Neuron (in vitro differentiated cells): ENCODE data around the gene SLC22A13.
"Not testable (repeated sequence)": the region's sequence is repeated elsewhere in the genome, so short reads cannot be mapped to it uniquely, and the experiment has no call there.

Experiments
- H2AFZ ChIP-seq: one replicate; pipeline ENCODE4 v1.6.1; 2013; ENCODE audit warnings: low read depth, mild to moderate bottlenecking, inconsistent platforms, low read length, moderate library complexity
- H3K27me3 ChIP-seq: one replicate; pipeline ENCODE4 v1.6.1; 2013; ENCODE audit warnings: low read length; ENCODE audit not compliant: insufficient read depth
- H3K36me3 ChIP-seq: one replicate; pipeline ENCODE4 v1.6.1; 2013; ENCODE audit warnings: low read length; ENCODE audit not compliant: insufficient read depth
- H3K4me1 ChIP-seq: one replicate; pipeline ENCODE4 v1.6.1; 2013; ENCODE audit warnings: low read length; ENCODE audit not compliant: insufficient read depth
- H3K4me3 ChIP-seq: 2 replicates; pipeline ENCODE4 v1.5.1; 2013; ENCODE audit warnings: mild to moderate bottlenecking, low read length, moderate library complexity
- H3K9me3 ChIP-seq: one replicate; pipeline ENCODE4 v1.6.1; 2013; ENCODE audit warnings: low read length

The SLC22A13 gene

GRCh38 chr3:38297053-38297452, 31.4 kb downstream of the SLC22A13 start:
- H3K4me1 ChIP-seq: not testable (repeated sequence)

GRCh38 chr3:38297537-38297936, 31.9 kb downstream of the SLC22A13 start:
- Histone ChIP-seq H3K36me3 (no peaks in the 10 kb centered on the region), H3K4me3 (no peak overlapping the region), H2AFZ (no peak overlapping the region), H3K4me1 (no peaks in the 10 kb centered on the region), H3K27me3 (no peaks in the 10 kb centered on the region), H3K9me3 (no peaks in the 10 kb centered on the region)

More at GRCh38 chr3:38297053-38297452, 31.4 kb downstream of the SLC22A13 start:
- H2AFZ ChIP-seq, H3K4me3 ChIP-seq, H3K27me3 ChIP-seq, H3K36me3 ChIP-seq, H3K9me3 ChIP-seq: not testable (repeated sequence)

GRCh38 chr3:38297947-38298711, 32.5 kb downstream of the SLC22A13 start:
- H3K36me3 ChIP-seq: no peaks in the 10 kb centered on the region
- H3K27me3 ChIP-seq: no peaks in the 10 kb centered on the region
- H3K4me3 ChIP-seq: no peak overlapping the region
- no peaks in the 10 kb centered on the region for H3K4me1 ChIP-seq
- H3K9me3 ChIP-seq: no peaks in the 10 kb centered on the region
- H2AFZ ChIP-seq: no peak overlapping the region

GRCh38 chr3:38306941-38307340, 41.3 kb downstream of the SLC22A13 start:
- H2AFZ ChIP-seq: no peak overlapping the region
- no peak overlapping the region for H3K4me3 ChIP-seq
- no peaks in the 10 kb centered on the region for H3K36me3 ChIP-seq
- no peaks in the 10 kb centered on the region for H3K4me1 ChIP-seq
- H3K27me3 ChIP-seq: peaks cover 3% of the 10 kb centered on the region
- no peaks in the 10 kb centered on the region for H3K9me3 ChIP-seq

- H2AFZ ChIP-seq: no peak overlapping the region
- no peaks in the 10 kb centered on the region for H3K36me3 ChIP-seq
These were observed 42.0 kb downstream of the SLC22A13 start for GRCh38 chr3:38307599-38307998.

GRCh38 chr3:38308456-38308855, 42.8 kb downstream of the SLC22A13 start:
- no peaks in the 10 kb centered on the region for H3K4me1 ChIP-seq
- H3K36me3 ChIP-seq: no peaks in the 10 kb centered on the region
- no peaks in the 10 kb centered on the region for H3K9me3 ChIP-seq
- H3K4me3 ChIP-seq: no peak overlapping the region
- H2AFZ ChIP-seq: no peak overlapping the region
- H3K27me3 ChIP-seq: peaks cover 3% of the 10 kb centered on the region

More at GRCh38 chr3:38307599-38307998, 42.0 kb downstream of the SLC22A13 start:
- H3K9me3 ChIP-seq: no peaks in the 10 kb centered on the region
- H3K4me1 ChIP-seq: no peaks in the 10 kb centered on the region
- H3K4me3 ChIP-seq: no peak overlapping the region
- peaks cover 3% of the 10 kb centered on the region for H3K27me3 ChIP-seq

- H3K27me3 ChIP-seq: peaks cover 11% of the 10 kb centered on the region
- no peak overlapping the region for H2AFZ ChIP-seq
- no peaks in the 10 kb centered on the region for H3K9me3 ChIP-seq
- H3K36me3 ChIP-seq: no peaks in the 10 kb centered on the region
- no peak overlapping the region for H3K4me3 ChIP-seq
- H3K4me1 ChIP-seq: peaks cover 6% of the 10 kb centered on the region
These were observed 45.9 kb downstream of the SLC22A13 start for GRCh38 chr3:38311476-38311875.

- peaks cover 11% of the 10 kb centered on the region for H3K27me3 ChIP-seq
- H3K4me1 ChIP-seq: peaks cover 6% of the 10 kb centered on the region
- no peak overlapping the region for H3K4me3 ChIP-seq
- H3K9me3 ChIP-seq: no peaks in the 10 kb centered on the region
- no peaks in the 10 kb centered on the region for H3K36me3 ChIP-seq
- H2AFZ ChIP-seq: no peak overlapping the region
These were observed 46.3 kb downstream of the SLC22A13 start for GRCh38 chr3:38311941-38312340.

- Histone ChIP-seq H3K9me3 (no peaks in the 10 kb centered on the region), H3K4me1 (peaks cover 6% of the 10 kb centered on the region), H3K27me3 (peaks cover 11% of the 10 kb centered on the region), H3K4me3 (no peak overlapping the region), H2AFZ (no peak overlapping the region), H3K36me3 (no peaks in the 10 kb centered on the region)
These were observed 46.7 kb downstream of the SLC22A13 start for GRCh38 chr3:38312356-38312755.

GRCh38 chr3:38313263-38313662, 47.7 kb downstream of the SLC22A13 start:
- Histone ChIP-seq H3K4me1 (peaks cover 6% of the 10 kb centered on the region), H2AFZ (no peak overlapping the region), H3K27me3 (peaks cover 8% of the 10 kb centered on the region), H3K4me3 (no peak overlapping the region), H3K36me3 (no peaks in the 10 kb centered on the region), H3K9me3 (no peaks in the 10 kb centered on the region)

GRCh38 chr3:38313695-38314094, 48.1 kb downstream of the SLC22A13 start:
- Histone ChIP-seq H3K27me3 (peaks cover 8% of the 10 kb centered on the region), H3K36me3 (no peaks in the 10 kb centered on the region), H3K4me1 (peaks cover 6% of the 10 kb centered on the region), H3K4me3 (no peak overlapping the region), H2AFZ (no peak overlapping the region), H3K9me3 (no peaks in the 10 kb centered on the region)

- Histone ChIP-seq H2AFZ (peak overlapping the region; percentile 56), H3K4me1 (peaks cover 6% of the 10 kb centered on the region), H3K36me3 (no peaks in the 10 kb centered on the region), H3K27me3 (peaks cover 8% of the 10 kb centered on the region), H3K4me3 (peak overlapping the region; percentile 17), H3K9me3 (no peaks in the 10 kb centered on the region)
These were observed 48.6 kb downstream of the SLC22A13 start for GRCh38 chr3:38314112-38314763.

GRCh38 chr3:38314764-38315487, 49.3 kb downstream of the SLC22A13 start:
- Histone ChIP-seq H3K27me3 (peaks cover 8% of the 10 kb centered on the region), H3K4me1 (peaks cover 6% of the 10 kb centered on the region), H3K36me3 (no peaks in the 10 kb centered on the region), H3K9me3 (no peaks in the 10 kb centered on the region), H2AFZ (peak overlapping the region; percentile 56), H3K4me3 (peak overlapping the region; percentile 17)
